ENCODE results near the gene TUBB2A.

TUBB2A gene

GRCh38 chr6:3131695-3132094 is 25.6 kb downstream of the TUBB2A start:
- no peak overlapping the region for H3K27ac ChIP-seq
- TF ChIP-seq ZFX (IDR thresholded peaks at IDR 0.05; ENCODE audit: borderline replicate concordance), result no peak
- TF ChIP-seq CTCF (IDR thresholded peaks at IDR 0.05), result no peak

- TF ChIP-seq ZFX (IDR thresholded peaks at IDR 0.05; ENCODE audit: borderline replicate concordance) (no peak), CTCF (IDR thresholded peaks at IDR 0.05) (no peak)
- H3K27ac ChIP-seq, result no peak overlapping the region
These were observed 28.8 kb downstream of the TUBB2A start for GRCh38 chr6:3128356-3129108.

- no peak overlapping the region for H3K27ac ChIP-seq
- no peak for TF ChIP-seq ZFX (IDR thresholded peaks at IDR 0.05; ENCODE audit: borderline replicate concordance)
- TF ChIP-seq CTCF (IDR thresholded peaks at IDR 0.05), result no peak
These were observed 31.5 kb downstream of the TUBB2A start for GRCh38 chr6:3125815-3126214.

- no peak overlapping the region for H3K27ac ChIP-seq
- TF ChIP-seq CTCF (IDR thresholded peaks at IDR 0.05), result no peak
- TF ChIP-seq ZFX (IDR thresholded peaks at IDR 0.05; ENCODE audit: borderline replicate concordance), result no peak
These were observed 32.7 kb downstream of the TUBB2A start for GRCh38 chr6:3124667-3125066.

- H3K27ac ChIP-seq, result no peak overlapping the region
- TF ChIP-seq ZFX (IDR thresholded peaks at IDR 0.05; ENCODE audit: borderline replicate concordance) (no peak), CTCF (IDR thresholded peaks at IDR 0.05) (no peak)
These were observed 34.5 kb downstream of the TUBB2A start for GRCh38 chr6:3122823-3123182.

GRCh38 chr6:3120765-3121089 is 36.6 kb downstream of the TUBB2A start:
- TF ChIP-seq CTCF (IDR thresholded peaks at IDR 0.05) (no peak), ZFX (IDR thresholded peaks at IDR 0.05; ENCODE audit: borderline replicate concordance) (no peak)
- no peak overlapping the region for H3K27ac ChIP-seq

- peak overlapping the region; percentile 92 for H3K27ac ChIP-seq
These were observed 38.2 kb downstream of the TUBB2A start for GRCh38 chr6:3119040-3119723.

More at GRCh38 chr6:3119040-3119723, 38.2 kb downstream of the TUBB2A start:
- TF ChIP-seq ZFX (IDR thresholded peaks at IDR 0.05; ENCODE audit: borderline replicate concordance) (no peak), CTCF (IDR thresholded peaks at IDR 0.05) (no peak)

All from 22Rv1 (cell line).